Mammary epithelial cell (primary cell): ENCODE results near the gene IGBP1.

Experiments
- CTCF ChIP-seq, 2 donors: IDR thresholded peaks in 1 of 2; conservative IDR thresholded peaks in 1 of 2; 2 replicates each; pipeline ENCODE4 v1.5.1; 2011 to 2012; ENCODE audit warnings: inconsistent platforms in 2 of 2, low read length in 2 of 2, mild to moderate bottlenecking in 2 of 2, control low read depth in 1 of 2, low read depth in 1 of 2; ENCODE audit not compliant: insufficient read depth in 1 of 2; ENCODE audit errors: extremely low read depth in 1 of 2
- EZH2 ChIP-seq: IDR thresholded peaks from 2 replicates; pipeline ENCODE4 v1.6.1; 2012; ENCODE audit warnings: low read length, inconsistent platforms, borderline replicate concordance

GRCh38 chrX:70132877-70133302, 357 bp upstream of the IGBP1 start:
- TF ChIP-seq CTCF (conservative IDR thresholded peaks at IDR 0.05 in 1 of 2, IDR thresholded peaks at IDR 0.05 in 1 of 2; ENCODE audit: extremely low read depth in 1 of 2, insufficient read depth in 1 of 2, low read depth in 1 of 2, low read length in 2 of 2): no peak
- no peak for TF ChIP-seq EZH2
